ENCODE measurements around the gene VWA3B.

The VWA3B gene

DNA sequence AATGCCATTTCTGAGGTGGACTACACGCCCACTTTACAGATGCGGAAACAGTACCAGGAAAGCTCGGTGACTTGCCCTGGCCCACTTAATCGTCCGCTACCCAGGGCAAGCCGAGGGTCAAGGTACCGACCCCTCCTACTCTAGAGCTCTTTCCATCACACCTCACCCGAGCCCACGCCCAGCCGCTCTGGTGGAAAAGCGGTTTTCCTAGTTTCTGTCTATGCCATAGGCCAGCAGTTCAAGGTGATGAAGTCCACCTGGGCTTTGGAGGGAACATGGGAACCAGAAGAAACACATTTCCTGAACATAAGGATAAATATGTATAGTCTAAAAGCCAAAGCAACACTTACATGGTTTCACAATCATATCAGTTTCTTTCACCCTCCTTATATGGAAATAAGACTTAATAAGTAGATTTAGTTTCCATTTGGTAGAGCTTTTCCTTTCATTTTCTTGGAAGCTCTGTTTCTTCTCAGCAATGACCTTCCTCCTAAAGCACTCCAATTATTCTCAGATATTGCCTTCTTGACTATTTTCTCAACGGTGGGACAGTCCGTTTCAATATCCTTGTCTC is 567 bp downstream of the VWA3B start:
- peak; percentile 5 to 28 for DNase-seq (ENCODE audit: low read depth in 2 of 2)
- TF ChIP-seq, protein P1, sequence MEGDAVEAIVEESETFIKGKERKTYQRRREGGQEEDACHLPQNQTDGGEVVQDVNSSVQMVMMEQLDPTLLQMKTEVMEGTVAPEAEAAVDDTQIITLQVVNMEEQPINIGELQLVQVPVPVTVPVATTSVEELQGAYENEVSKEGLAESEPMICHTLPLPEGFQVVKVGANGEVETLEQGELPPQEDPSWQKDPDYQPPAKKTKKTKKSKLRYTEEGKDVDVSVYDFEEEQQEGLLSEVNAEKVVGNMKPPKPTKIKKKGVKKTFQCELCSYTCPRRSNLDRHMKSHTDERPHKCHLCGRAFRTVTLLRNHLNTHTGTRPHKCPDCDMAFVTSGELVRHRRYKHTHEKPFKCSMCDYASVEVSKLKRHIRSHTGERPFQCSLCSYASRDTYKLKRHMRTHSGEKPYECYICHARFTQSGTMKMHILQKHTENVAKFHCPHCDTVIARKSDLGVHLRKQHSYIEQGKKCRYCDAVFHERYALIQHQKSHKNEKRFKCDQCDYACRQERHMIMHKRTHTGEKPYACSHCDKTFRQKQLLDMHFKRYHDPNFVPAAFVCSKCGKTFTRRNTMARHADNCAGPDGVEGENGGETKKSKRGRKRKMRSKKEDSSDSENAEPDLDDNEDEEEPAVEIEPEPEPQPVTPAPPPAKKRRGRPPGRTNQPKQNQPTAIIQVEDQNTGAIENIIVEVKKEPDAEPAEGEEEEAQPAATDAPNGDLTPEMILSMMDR (IDR thresholded peaks at IDR 0.05; ENCODE audit: low read depth, low read length): no peak
- peak overlapping the region; percentile 45 to 52 for H3K4me3 ChIP-seq (replicated peaks in 1 of 2; ENCODE audit: low read depth in 2 of 2, low read length in 2 of 2)

DNA sequence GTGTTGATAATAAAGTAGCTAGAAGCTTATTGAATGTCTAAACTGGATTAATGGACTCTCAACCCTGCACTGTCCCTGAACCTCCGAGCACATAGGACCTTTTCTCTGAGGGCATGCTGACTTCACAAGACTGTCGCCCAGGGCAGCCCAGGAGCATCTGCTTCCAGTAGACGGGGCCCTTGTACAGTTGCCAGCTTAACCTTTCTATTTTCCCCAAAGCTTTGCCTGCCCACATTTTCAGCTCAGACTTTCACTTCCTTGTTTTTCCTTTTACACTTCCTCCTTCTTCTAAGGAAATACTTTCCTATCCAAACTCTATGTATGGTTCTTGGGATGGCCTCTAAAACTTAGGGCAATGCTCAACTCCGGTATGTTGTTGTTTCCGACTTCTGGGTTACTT is 1.3 kb downstream of the VWA3B start:
- TF ChIP-seq, protein P1 (IDR thresholded peaks at IDR 0.05; ENCODE audit: low read depth, low read length): no peak
- H3K4me3 ChIP-seq (replicated peaks in 1 of 2; ENCODE audit: low read depth in 2 of 2, low read length in 2 of 2): no peak overlapping the region

DNA sequence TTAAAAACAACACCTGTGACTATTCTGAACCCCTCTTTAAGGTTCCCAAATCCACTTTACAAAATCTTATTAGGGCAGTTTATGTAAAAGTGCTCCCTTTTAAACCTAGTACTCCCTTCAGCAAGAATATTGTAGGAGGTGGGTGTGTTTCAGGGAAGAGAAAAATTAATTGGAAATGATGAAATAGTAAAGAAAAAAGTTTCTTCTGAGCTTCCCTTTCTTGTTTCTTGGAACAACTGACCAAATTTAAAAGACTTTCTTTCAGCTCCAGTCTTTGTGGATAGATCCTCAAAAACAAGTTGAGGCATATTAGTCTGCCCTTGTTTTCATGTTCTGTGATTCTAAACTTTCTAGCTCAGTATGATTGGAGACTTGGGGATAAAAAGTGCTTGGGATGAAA is 3.0 kb downstream of the VWA3B start:
- DNase-seq (ENCODE audit: low read depth in 2 of 2): no peak
- H3K4me3 ChIP-seq (replicated peaks in 1 of 2; ENCODE audit: low read depth in 2 of 2, low read length in 2 of 2): no peak overlapping the region
- TF ChIP-seq, protein P1 (IDR thresholded peaks at IDR 0.05; ENCODE audit: low read depth, low read length): no peak

More for the DNA sequence above, 1.3 kb downstream of the VWA3B start:
- no peak for DNase-seq (ENCODE audit: low read depth in 2 of 2)

DNA sequence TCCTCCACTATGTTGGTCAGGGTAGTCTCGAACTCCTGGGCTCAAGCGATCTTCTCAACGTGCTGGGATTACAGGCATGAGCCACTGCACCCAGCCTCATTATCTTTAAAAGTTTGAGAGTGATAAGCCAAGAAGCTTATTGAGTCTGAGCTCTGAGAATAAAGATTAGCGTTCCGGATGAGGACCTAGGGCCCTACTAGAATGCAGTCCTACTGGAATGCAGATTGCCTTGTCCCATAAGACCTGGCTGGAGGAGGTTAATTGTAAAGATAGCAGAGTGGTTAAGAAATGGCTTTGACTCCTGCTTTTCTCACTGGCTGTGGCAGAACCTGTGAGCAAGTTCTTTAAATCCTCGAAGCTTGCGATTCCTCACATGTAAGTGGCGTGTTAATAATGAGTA is 4.0 kb downstream of the VWA3B start:
- TF ChIP-seq, protein P1 (IDR thresholded peaks at IDR 0.05; ENCODE audit: low read depth, low read length): no peak
- no peak overlapping the region for H3K4me3 ChIP-seq (replicated peaks in 1 of 2; ENCODE audit: low read depth in 2 of 2, low read length in 2 of 2)

DNA sequence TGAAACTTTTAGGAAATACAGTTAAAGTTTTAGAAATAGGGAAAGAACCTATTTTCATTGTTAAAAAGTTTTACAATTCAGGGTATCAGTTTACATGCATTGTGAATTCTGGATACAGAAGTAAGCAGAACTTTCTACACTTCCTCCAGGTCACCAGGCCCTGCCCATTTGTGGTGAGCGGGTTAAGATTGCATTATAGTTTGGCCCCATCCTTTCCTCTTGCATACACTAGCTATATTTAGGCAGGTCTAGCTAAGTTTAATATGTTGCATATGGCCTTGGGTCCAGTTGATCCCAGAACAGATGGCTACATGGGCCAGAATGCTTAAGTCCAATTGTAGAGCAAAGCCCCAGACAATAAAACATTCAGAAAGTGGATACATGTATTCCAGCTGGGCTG is 4.8 kb downstream of the VWA3B start:
- H3K4me3 ChIP-seq (replicated peaks in 1 of 2; ENCODE audit: low read depth in 2 of 2, low read length in 2 of 2): no peak overlapping the region
- TF ChIP-seq, protein P1 (IDR thresholded peaks at IDR 0.05; ENCODE audit: low read depth, low read length): no peak
- no peak for DNase-seq (ENCODE audit: low read depth in 2 of 2)

More for the DNA sequence above, 4.0 kb downstream of the VWA3B start:
- DNase-seq (ENCODE audit: low read depth in 2 of 2): no peak

DNA sequence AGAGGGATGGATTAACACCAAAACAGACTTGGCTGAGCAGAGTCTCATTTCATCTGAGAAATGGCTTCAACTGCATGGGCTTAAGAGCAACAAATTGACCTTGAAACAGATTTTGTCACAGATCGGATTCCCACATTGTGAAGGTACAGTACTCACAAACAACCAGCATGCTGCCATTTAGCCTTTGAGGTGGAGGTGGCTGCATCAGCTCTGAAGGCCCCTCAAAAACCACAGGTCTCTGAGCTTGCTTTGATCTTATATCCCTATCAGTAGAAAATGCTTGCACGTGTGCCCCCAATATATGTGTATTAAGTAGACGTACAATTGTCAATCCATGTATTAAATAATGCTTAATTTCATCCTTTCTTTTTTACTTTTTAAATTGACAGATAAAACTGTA is 6.2 kb downstream of the VWA3B start:
- H3K4me3 ChIP-seq (replicated peaks in 1 of 2; ENCODE audit: low read depth in 2 of 2, low read length in 2 of 2): no peak overlapping the region
- DNase-seq (ENCODE audit: low read depth in 2 of 2): no peak
- TF ChIP-seq, protein P1 (IDR thresholded peaks at IDR 0.05; ENCODE audit: low read depth, low read length): no peak

DNA sequence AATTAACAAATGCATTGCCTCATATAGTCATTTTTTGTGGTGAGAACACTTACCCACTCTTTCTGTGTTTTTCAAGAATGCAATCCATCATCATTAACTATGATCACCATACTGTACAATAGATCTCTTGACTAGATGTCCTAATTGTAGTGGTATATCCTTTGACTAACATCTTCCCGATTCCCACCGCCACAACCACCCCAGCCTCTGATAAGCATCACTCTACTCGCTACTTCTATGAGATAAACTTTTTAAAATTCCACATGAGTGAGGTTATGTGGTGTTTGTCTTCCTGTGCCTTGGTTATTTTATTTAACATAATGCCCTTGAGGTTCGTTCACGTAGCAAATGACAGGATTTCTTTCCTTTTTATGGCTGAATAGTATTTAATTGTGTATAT is 6.6 kb downstream of the VWA3B start:
- no peak overlapping the region for H3K4me3 ChIP-seq (replicated peaks in 1 of 2; ENCODE audit: low read depth in 2 of 2, low read length in 2 of 2)
- TF ChIP-seq, protein P1 (IDR thresholded peaks at IDR 0.05; ENCODE audit: low read depth, low read length): no peak
- no peak for DNase-seq (ENCODE audit: low read depth in 2 of 2)
